NCI-H2196 treated with DMSO at 0.1 percent for 48 hours (cell line): ENCODE results near the gene TPCN2.

Source experiments
- DNase-seq: peaks from one replicate; lab custom pipeline; 2025; ENCODE audit not compliant: unreplicated experiment; lab: John Stamatoyannopoulos, UW

Gene TPCN2

DNA sequence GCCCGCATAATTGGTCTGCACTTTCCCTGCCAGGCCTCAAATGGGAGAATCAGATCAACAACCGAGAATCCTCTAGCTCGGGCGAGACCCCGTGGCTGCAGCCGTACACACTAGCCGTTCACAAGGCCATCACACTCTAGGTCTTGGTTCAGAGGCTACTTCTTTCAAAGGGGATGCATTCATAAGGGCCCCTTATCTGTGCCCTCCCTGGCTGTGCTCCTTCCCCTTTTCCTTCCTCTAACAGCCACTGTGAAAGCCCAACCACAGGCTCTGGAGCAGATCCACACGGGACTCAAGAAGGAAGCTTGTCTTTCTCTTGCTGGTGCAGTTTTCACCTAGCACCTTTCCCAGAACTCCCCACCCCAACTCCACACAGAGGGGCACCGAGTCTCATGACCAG lies 131.5 kb downstream of the TPCN2 start:
- no peak for DNase-seq

DNA sequence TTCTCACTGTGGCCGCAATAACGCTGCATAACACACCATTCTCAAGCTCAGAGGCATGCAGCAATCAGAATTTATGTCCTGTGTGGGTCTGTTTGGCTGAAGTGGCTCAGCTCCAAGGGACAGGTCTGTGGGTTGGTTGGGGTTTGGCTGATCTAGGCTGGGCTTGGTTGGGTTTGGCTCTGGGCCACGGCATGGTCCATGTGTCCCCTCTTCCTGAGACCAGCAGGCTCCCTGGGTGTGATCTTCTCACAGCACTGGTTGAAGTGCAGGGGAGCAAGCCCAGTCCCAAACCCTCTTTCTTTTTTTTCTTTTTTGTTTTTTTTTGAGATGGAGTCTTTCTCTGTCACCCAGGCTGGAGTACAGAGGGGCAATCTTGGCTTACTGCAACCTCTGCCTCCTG lies 132.0 kb downstream of the TPCN2 start:
- DNase-seq, result no peak

DNA sequence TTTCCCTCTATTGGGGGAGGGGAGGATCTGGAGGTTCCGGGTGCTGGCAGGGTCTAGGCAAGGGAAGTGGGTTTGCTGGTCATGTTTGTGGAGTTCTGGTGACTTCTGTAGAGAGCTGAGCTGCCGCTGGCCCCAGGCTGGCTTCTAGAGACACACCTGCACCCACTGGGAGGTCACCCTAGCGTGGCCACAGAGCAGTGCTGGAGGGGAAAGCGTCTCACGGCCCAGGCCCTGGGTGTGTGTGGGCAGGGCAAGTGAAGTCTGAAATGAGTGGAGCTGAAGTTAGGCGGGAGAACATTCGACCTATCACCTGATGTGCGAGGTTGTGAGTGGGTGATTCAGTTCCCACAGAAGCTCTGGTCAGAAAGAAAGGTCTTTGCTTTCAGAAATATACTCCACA lies 134.9 kb downstream of the TPCN2 start:
- no peak for DNase-seq
